WTC11 (cell line): Measurements from ENCODE around the gene PRR20D.

ENCODE experiments used
- TF ChIP-seq, protein P1 (sequence below): sonication (generic); formaldehyde crosslinking; IDR thresholded peaks from 2 replicates; pipeline ENCODE4 v1.8.1; 2022; ENCODE audit warnings: mild to moderate bottlenecking, moderate library complexity, missing genetic modification reagents
- TF ChIP-seq, protein P2 (sequence below): fragments of 200-600 bp; IDR thresholded peaks from 2 replicates; pipeline ENCODE4 v1.8.0; 2022; ENCODE audit warnings: antibody characterized with exemption

DNA sequence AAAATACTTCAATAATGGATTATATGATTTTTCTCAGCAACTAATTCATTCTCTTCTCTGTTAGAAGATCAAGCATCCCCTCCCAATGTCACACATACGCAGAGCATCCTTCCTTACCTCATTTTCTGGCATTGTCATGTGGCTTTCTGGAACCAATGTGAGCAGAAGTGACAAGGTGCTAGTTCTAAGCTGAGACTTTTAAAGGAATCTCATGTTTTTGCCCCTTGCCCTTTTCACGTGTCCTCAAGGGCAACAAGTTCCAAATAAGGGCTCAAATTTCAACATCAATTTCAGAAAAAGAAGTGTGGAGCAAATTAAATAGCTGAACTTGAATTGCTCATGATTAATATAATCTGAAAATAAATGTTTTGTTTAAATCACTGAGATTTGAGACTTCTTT, 24.3 kb upstream of the PRR20D start:
- TF ChIP-seq, protein P1, sequence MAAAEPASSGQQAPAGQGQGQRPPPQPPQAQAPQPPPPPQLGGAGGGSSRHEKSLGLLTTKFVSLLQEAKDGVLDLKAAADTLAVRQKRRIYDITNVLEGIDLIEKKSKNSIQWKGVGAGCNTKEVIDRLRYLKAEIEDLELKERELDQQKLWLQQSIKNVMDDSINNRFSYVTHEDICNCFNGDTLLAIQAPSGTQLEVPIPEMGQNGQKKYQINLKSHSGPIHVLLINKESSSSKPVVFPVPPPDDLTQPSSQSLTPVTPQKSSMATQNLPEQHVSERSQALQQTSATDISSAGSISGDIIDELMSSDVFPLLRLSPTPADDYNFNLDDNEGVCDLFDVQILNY: no peak
- TF ChIP-seq, protein P2, sequence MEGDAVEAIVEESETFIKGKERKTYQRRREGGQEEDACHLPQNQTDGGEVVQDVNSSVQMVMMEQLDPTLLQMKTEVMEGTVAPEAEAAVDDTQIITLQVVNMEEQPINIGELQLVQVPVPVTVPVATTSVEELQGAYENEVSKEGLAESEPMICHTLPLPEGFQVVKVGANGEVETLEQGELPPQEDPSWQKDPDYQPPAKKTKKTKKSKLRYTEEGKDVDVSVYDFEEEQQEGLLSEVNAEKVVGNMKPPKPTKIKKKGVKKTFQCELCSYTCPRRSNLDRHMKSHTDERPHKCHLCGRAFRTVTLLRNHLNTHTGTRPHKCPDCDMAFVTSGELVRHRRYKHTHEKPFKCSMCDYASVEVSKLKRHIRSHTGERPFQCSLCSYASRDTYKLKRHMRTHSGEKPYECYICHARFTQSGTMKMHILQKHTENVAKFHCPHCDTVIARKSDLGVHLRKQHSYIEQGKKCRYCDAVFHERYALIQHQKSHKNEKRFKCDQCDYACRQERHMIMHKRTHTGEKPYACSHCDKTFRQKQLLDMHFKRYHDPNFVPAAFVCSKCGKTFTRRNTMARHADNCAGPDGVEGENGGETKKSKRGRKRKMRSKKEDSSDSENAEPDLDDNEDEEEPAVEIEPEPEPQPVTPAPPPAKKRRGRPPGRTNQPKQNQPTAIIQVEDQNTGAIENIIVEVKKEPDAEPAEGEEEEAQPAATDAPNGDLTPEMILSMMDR: no peak
